HFF-Myc (cell line): Measurements from ENCODE around the gene AQP2.

Experiments
- DNase-seq: peaks from one replicate; pipeline ENCODE4 v3.0.0-alpha.2; 2011; ENCODE audit warnings: low read depth; ENCODE audit errors: extremely low read depth
- H3K4me3 ChIP-seq: replicated peaks from 2 replicates; pipeline ENCODE4 v1.5.1; 2011; ENCODE audit warnings: low read depth, mild to moderate bottlenecking, control low read depth, low read length
- CTCF ChIP-seq: IDR thresholded peaks from 2 replicates; pipeline ENCODE4 v1.5.1; 2012; ENCODE audit warnings: mild to moderate bottlenecking, low read depth, low read length, control low read depth; ENCODE audit errors: missing control alignments

Gene AQP2

GRCh38 chr12:49932533-49933130 is 17.9 kb upstream of the AQP2 start:
- no peak overlapping the region for H3K4me3 ChIP-seq
- no peak for DNase-seq
- TF ChIP-seq CTCF, result no peak

- no peak overlapping the region for H3K4me3 ChIP-seq
- TF ChIP-seq CTCF, result no peak
- DNase-seq, result no peak
Measured at GRCh38 chr12:49933796-49934195, 16.7 kb upstream of the AQP2 start.

GRCh38 chr12:49934505-49934904 is 16.0 kb upstream of the AQP2 start:
- TF ChIP-seq CTCF, result no peak
- no peak for DNase-seq
- H3K4me3 ChIP-seq, result no peak overlapping the region

GRCh38 chr12:49936925-49937324 is 13.6 kb upstream of the AQP2 start:
- DNase-seq, result no peak
- no peak for TF ChIP-seq CTCF
- H3K4me3 ChIP-seq, result no peak overlapping the region

DNA sequence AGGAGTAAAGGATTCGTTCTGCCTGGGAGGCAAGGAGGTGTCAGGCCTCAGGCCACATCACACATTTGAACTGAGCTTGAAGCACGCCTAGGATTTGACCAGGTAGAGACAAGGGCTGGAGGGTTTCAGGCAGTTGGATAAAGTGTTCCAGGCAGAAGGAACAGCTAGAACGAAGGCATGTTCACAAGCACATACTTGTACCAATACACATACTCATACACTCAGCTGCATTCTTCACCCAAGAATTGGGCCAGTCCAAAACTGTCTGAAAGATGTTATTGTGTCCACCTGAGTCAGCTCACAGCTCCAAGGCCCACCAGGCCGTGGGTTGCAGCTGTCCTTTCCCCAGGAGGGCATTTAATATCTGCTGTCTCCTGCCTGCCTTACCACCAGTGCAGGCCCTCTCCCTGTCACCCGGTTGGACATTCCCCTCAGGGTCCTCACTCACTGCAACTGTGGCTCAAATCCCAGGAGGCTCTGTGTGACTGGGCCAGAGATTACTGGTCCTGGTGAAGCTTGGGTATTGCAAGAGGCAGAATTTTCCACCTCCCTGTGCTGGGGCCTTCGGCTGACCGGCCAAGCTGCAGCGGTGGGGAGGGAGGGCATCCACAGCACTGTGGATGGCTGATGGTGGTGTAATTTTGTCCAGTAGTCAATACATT is 12.8 kb upstream of the AQP2 start:
- TF ChIP-seq CTCF, result no peak
- H3K4me3 ChIP-seq, result no peak overlapping the region
- DNase-seq, result no peak

DNA sequence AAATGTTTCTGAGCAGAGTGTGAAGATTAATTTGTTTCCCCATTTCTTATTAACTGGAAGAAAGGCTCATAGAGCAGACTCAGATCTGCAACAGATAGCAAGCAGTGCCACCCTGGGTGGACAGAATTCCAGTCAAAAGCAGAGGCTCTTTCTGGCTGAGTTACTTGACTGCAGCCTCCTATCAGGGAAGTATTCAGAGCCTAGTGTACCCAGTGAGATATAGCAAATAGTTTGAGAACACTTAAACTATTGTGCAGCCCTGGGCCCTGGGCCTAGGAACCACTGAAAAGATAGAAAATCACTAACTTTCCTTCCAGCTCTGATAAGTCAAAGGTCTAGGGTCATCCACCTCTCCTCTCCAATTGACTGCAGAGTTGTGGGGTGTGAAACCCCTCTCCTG is 11.2 kb upstream of the AQP2 start:
- no peak for TF ChIP-seq CTCF

More for the DNA sequence above, 11.2 kb upstream of the AQP2 start:
- no peak overlapping the region for H3K4me3 ChIP-seq
- DNase-seq, result no peak
